GM21515 (cell line): ENCODE data around the gene ADNP2.

Experiments
- ATAC-seq: cut with Tn5 transposase; IDR thresholded peaks from one replicate; pipeline ENCODE4 v1.9.1; 2021; ENCODE audit not compliant: unreplicated experiment

The ADNP2 gene

DNA sequence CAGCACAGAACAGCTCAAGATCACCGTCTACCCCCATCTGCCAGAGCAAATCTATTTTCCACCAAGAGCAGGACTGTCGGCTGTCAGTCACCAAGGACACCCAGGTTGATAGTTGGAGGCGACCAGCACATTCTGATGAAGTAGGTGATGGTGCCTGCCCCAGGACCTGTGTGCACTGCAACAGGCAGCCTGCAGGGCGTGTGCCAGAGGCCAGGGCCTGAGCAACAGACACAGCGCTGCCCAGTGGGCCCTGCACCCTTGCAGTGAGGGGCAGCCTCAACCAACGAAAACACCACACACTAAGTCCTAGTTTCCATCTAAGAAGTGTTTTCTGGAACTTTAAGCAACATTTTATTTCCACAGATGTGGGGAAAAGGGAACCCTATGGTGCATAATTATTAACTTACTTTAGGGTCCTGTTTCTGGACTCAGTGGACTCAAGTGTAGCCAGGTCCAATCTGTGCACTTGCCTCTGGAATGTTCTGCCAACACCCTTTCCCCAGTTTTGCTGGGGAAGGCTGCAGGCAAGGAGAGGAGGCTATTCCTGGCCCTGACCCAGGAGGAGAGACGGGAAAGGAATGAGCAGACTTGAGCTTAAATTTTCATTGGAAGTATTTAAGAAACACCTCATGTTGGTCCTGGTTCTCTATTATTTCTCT lies 61.5 kb downstream of the ADNP2 start:
- no peak for ATAC-seq

DNA sequence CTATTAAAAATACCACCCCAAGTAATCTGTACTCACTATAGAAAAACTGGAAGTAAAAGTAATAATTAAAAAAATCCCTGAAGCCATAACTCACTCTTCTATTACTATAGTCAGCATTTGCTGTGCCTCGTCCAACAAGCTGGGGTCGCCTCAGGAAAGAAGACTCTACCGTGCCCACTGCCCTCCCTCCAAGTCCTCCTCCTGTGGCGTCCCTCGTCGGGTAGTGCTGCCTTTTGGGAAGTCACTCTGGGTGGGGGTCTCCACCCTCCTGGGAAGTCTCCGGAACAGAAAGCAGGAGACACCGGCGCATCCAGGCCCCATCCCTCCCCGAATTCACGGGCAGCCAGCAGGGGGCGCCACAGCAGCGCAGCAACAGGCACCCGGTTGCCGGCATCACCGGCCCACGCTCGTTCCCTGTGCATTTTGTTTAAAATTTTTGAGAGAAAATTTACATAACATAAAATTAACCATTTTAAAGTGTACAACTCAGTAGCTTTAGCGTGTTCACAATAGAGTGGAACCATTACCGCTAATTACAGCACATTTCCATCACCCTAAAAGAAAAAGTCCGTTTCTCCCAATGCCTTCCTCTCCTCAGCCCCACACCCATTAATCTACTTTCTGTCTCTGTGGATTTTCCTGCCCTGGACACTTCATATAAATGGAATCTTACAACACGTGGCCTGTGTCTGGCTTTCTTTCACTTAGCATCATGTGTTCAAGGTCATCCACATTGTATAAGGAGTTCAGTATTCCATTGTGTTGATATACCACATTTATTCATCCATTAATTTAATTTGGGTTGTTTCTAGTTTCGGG lies 62.2 kb downstream of the ADNP2 start:
- no peak for ATAC-seq

DNA sequence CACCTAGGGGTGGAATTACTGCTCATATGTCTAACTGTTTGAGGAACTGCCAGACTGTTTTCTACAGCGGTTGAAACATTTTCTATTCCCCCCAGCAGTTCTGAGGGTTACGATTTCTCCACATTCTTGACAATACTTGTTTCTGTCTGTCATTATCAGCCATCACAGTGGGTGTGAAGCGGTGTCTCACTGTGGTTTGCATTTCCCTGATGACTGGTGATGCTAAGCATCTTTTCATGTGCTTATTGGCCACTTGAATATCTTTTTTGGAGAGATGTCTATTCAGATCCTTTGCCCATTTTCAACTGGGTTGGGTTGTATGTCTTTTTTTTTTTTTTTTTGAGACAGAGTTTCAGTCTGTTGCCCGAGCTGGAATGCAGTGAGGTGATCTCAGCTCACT lies 63.0 kb downstream of the ADNP2 start:
- ATAC-seq, result no peak

GRCh38 chr18:80173060-80173459 lies 64.0 kb downstream of the ADNP2 start:
- no peak for ATAC-seq

DNA sequence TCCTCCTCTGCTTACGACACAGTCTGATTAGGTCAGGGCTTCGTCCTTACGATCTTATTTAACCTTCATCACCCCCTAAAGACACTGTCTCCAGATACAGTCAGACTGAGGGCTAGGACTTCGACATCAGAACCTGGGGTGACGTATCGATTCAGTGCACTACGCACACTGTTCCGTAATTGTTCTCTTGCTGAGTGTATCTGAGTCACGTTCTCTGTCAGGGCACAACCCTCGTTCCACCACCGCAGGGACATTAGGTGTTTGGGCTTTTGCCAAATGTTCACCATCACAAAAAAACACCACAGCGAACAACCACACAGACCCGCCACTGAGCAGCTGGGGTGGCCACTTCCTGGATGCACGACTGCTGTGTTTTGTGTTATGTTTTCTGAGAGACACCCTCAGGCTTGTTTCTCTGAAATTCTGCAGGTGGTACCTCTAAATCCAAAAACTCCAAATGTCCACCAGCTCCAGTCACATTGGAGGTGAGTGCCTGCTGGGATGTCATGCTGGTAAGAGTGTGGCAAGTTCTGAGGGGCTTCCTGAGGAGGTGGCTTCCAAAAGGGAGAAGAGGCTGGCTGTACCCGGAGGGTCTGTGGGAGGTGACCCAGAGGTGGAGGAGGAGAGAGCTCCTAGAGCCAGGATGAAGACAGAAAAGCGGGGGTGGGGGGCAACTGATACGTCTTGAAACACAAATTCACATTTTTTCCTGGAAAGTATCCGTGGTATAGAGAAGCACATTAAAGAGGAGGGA lies 66.6 kb downstream of the ADNP2 start:
- no peak for ATAC-seq

DNA sequence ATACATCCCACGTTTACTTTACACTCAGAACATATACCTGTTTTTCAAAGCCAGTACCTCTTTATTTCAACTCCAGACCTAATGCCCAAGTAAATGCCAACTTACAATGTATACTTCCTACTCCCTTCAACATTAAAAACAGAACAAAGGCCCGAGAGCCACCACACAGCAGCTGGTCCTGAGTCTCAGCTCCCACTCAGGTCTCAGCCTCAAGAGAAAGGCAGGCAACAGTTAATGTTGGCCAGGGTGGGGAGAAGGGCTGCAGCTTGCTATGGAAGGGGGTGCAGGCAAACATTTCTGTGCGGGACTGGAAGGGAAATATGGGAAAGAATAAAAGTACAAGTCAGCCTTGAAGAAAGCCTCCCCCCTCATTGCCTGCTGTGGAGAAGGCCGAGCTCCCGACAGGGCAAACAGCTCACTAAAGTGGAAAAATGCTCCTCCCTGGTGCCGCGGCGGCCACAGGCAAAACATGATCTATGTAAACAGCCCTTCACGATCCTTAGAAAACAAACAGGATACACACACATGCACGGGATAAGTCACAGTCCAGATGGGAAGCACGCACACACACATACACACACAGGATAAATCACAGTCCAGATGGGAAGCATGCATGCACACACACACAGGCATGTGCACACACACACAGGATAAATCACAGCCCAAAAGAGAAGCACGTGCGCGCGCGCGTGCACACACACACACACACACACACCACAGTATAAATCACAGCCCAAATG lies 67.4 kb downstream of the ADNP2 start:
- ATAC-seq, result no peak

DNA sequence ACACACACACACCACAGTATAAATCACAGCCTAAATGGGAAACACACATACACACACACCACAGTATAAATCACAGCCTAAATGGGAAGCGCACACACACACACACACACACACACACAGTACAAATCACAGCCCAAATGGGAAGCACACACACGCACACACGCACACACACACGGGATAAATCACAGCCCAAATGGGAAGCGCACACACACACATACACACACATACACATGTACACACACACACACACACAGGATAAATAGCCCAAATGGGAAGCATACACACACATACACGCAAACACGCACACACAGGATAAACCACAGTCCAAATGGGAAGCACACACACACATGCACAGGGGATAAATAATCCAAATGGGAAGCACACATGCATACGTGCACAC lies 68.1 kb downstream of the ADNP2 start:
- ATAC-seq, result no peak

- ATAC-seq, result no peak
These were observed 70.1 kb downstream of the ADNP2 start for GRCh38 chr18:80178935-80179818.

DNA sequence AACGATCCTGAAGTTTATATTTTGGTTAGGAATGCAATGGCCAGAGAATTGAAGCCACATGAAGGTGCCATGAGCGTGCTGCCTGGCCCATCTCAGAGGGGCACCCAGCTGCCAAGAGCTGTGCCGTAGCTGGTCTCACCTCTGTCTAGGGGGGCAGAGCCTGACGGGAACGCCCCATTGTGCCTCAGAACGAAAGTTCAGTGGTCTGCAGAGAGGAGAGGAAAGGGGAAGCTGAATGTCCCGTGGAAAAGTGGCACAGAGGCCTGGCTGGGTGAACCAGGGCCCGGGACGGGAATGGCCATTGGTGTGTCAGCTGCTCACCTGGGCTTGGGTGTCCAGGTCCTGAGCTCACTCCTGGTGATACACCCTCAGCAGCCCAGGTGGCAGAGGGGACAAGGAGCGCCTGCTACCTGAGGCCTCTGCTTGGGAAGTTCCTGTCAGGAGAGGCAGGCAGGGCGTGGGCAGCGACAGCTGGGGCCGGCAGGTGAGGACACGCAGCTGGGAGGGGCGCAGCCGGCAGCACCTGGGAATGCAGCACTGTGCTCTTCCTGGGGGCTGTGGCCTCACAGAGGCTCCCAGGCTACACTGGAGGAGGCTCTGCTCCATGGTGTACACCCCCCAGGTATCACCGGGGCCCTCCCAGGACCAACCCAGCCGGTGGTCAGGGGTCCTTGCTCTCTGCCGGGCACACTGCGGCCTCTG lies 70.9 kb downstream of the ADNP2 start:
- ATAC-seq, result no peak

DNA sequence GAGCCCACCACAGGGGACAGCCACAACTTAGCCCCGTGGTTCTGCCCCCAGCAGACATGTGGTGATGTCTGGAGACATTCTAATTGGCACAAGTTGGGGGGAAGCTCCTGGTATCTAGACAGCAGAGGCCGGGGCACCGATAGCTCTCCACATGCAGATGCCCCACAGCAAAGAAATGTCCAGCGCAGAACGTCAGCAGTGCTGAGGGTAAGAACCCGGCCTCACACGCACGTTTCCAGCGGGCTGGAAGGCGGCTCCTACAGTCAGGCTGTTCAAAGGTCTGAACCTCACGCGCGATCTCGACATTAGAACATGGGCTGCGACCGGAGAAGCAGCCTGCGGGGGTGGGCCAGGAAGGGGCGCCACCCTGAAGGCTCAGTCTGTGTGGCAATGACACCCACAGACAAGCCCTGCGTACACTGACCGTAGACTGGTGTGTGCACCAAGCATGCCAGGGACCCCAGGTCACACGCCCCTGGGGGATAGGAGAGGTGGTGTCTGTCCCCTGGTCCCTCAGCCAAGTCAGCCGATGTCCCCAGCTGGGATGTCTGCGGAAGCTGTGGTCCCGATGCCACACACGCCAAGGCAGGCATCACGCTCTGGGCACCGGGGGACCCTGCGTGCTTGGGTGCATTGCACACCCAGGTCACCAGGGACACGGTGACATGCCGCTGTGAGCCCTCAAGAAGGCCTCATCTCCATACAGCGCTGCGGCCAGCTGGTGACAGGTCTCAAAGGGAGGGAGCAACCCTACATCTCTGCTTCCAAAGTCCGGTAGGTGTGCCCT lies 71.9 kb downstream of the ADNP2 start:
- no peak for ATAC-seq

DNA sequence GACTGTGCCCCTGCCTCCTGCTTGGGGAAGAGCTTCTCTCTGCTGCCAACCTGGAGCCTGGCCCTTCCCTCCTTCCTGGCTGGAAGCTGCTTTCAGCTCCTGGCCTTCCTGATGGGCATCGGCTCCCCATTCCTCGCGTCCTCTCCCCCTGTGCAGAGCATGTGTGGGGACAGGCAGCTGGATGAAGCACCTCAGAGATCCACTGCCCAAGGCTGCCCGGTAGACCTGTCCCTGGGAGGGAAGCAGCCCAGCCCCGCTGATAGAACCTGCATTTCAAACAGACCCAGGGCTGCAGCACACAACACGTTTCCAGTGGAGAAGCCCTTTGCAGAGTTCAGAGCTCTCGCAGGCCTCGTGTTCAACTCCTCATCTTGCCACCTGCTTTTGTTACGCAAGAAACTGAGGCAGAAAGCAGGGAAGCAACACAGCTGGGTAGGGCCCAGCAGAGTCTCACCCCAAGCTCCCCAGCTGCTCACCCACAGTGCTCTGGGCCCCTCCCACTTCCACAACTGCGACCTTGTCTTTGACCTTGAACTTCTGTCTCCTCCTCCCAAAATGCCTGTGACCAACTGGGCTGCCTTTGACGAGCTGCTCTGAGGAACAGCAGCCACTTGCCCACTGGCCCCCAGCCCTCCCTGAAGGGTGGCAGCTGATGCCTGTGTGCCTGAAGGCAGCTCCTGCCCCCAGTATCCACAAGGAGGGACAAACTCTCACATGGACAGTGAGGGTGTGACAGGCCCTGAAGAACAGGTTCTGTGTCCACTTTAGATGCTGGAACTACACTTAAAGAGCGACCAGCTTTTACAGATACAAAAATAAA lies 72.8 kb downstream of the ADNP2 start:
- no peak for ATAC-seq

GRCh38 chr18:80182855-80183254 lies 73.8 kb downstream of the ADNP2 start:
- ATAC-seq, result no peak

DNA sequence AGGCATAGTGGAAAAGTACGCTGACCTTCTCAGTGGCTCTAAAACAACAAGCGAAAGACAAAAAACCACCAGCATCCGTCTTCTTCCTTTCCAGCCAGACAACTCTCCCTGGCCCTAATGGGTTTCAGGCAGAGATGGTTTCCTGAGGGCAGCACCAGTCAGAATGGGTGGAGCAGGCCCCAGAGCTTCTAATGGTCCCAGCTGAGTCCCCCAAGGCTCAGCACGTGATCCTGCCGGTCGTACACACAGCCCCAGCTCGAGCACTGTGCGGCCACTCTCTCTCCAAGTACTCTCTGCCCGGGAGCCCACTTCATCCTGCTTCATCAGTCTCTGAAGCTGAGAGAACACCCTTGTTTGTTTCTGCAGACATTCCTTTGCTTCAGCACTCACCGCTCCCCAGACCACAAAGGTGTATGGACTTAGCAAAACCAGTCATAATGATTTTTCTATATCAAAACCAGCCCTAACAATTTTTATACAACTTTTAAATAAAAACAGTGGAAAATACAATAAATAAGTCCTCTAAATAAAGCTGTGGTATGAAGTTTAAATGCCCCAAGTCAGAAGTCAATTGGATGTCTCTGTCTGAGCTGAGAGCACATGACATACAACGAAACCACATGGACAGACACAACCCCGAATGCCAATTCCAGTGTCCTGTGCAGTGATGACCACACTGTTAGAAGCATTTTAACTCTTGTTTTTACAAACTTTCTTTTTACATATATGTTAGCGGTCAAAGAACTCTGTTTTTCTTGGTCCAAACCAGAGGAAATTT lies 74.4 kb downstream of the ADNP2 start:
- ATAC-seq, result no peak

DNA sequence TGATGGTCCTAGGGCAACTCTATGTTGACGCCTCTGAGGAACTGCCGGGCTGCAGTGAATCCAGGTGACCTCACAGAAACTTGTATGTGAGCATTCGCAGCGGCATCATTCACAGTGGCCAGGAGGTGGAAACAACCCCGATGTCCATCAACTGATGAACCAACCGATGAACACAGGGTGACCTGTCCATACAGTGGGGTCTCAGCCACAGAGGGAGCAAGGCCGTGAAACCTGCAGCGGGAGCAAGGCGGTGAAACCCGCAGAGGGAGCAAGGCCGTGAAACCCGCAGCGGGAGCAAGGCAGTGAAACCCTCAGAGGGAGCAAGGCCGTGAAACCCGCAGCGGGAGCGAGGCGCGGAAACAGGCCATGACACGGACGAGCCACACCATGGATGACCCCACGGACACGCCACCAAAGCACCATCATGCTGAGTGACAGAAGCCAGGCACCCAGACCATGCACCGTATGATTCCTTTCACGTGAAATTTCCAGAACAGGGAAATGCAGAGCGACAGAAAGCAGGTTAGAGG lies 75.2 kb downstream of the ADNP2 start:
- ATAC-seq, result no peak

- ATAC-seq, result no peak
These were observed 76.5 kb downstream of the ADNP2 start for GRCh38 chr18:80185545-80185944.

GRCh38 chr18:80187956-80188642 lies 79.0 kb downstream of the ADNP2 start:
- no peak for ATAC-seq
